Endothelial cell of umbilical vein (primary cell): ENCODE measurements around the gene FMN2. TPM values are rescaled to one million over a fixed set of nuclear protein-coding genes. Genes with fewer than 3 reads are reported as not detected.
"Not testable (repeated sequence)": the region's sequence is repeated elsewhere in the genome, so short reads cannot be mapped to it uniquely, and the experiment has no call there.

Experiments
- BruUV-seq: library from RNA; stranded (reverse); fragments of 400-500 nt; replicated peaks from 2 replicates; lab custom pipeline; 2021; lab: Mats Ljungman, UMichigan
- CTCF ChIA-PET: fragments of 300-600, 350-600 bp; sonication (Branson Sonifier 250); formaldehyde crosslinking; loops from one replicate; lab custom pipeline; 2021; ENCODE audit warnings: antibody characterized with exemption, inconsistent platforms; lab: Charles Lee
- POLR2A ChIA-PET: fragments of 300-600, 350-600 bp; sonication (Branson Sonifier 250); formaldehyde crosslinking; loops from one replicate; lab custom pipeline; 2021; ENCODE audit warnings: antibody characterized with exemption, inconsistent platforms; lab: Charles Lee
- DNase-seq: peaks from one replicate; pipeline ENCODE4 v3.0.0-alpha.2; 2011; ENCODE audit warnings: low read depth, low spot score
- FAIRE-seq: peaks from 2 replicates; lab custom pipeline; 2011; peaks lifted over from hg19 to GRCh38; lab: Jason Lieb, UNC
- H2AFZ ChIP-seq: 2 replicates; pipeline ENCODE4 v1.6.0; 2012; ENCODE audit warnings: low read depth, low read length, control low read depth, inconsistent platforms
- H3K27ac ChIP-seq: 2 replicates; pipeline ENCODE4 v1.5.1; 2011; ENCODE audit warnings: low read depth, mild to moderate bottlenecking, control low read depth, low read length, moderate library complexity; ENCODE audit not compliant: insufficient read depth
- H3K27me3 ChIP-seq, 2 experiments: 2 replicates each; pipeline versions ENCODE4 v1.6.0 to v1.6.1; 2011; ENCODE audit warnings: low read length in 2 of 2, mixed read lengths in 1 of 2; ENCODE audit not compliant: control insufficient read depth in 2 of 2, insufficient read depth in 2 of 2
- H3K36me3 ChIP-seq, 2 experiments: 2 replicates in 1 of 2; 3 replicates in 1 of 2; pipeline ENCODE4 v1.5.1; 2011; ENCODE audit warnings: low read length in 2 of 2, mild to moderate bottlenecking in 1 of 2, moderate library complexity in 1 of 2; ENCODE audit not compliant: control insufficient read depth in 2 of 2, insufficient read depth in 2 of 2; ENCODE audit errors: extremely low read depth in 1 of 2
- H3K4me1 ChIP-seq: 3 replicates; pipeline ENCODE4 v1.5.1; 2011; ENCODE audit warnings: mild to moderate bottlenecking, low read length; ENCODE audit not compliant: control insufficient read depth, insufficient read depth; ENCODE audit errors: extremely low read depth
- H3K4me2 ChIP-seq: 2 replicates; pipeline ENCODE4 v1.6.1; 2011; ENCODE audit warnings: low read length, control low read depth, mixed read lengths; ENCODE audit not compliant: insufficient read depth
- H3K4me3 ChIP-seq, 3 experiments: fragments of 200-600 bp in 1 of 3; sonication (generic), shearing (Covaris generic) in 1 of 3; replicated peaks in 1 of 3; 2 replicates each; pipeline ENCODE4 v1.5.1; 2011 to 2016; ENCODE audit warnings: control low read depth in 3 of 3, low read length in 3 of 3, mild to moderate bottlenecking in 2 of 3, inconsistent platforms in 1 of 3, low read depth in 1 of 3, moderate library complexity in 1 of 3; ENCODE audit not compliant: insufficient read depth in 1 of 3
- H3K79me2 ChIP-seq: 2 replicates; pipeline ENCODE4 v1.6.0; 2012; ENCODE audit warnings: low read length, inconsistent platforms; ENCODE audit not compliant: control insufficient read depth, insufficient read depth
- H3K9ac ChIP-seq: replicated peaks from 2 replicates; pipeline ENCODE3; 2011; ENCODE audit warnings: low read length, control low read depth; ENCODE audit not compliant: insufficient read depth; ENCODE audit errors: extremely low read depth
- H3K9me1 ChIP-seq: replicated peaks from 3 replicates; pipeline ENCODE4 v1.6.0; 2011; ENCODE audit warnings: mild to moderate bottlenecking, low read length; ENCODE audit not compliant: control insufficient read depth, insufficient read depth; ENCODE audit errors: extremely low read depth
- H3K9me3 ChIP-seq: replicated peaks from 2 replicates; pipeline ENCODE4 v1.5.1; 2012; ENCODE audit warnings: low read length, inconsistent platforms; ENCODE audit not compliant: control insufficient read depth, insufficient read depth
- H4K20me1 ChIP-seq: replicated peaks from 2 replicates; pipeline ENCODE3; 2011; ENCODE audit warnings: mild to moderate bottlenecking, low read length; ENCODE audit not compliant: control insufficient read depth, insufficient read depth; ENCODE audit errors: extremely low read depth
- EZH2 ChIP-seq: IDR thresholded peaks from 2 replicates; pipeline ENCODE4 v1.6.1; 2012; ENCODE audit warnings: borderline replicate concordance, low read depth, mild to moderate bottlenecking, moderate library complexity, low read length, inconsistent platforms; ENCODE audit not compliant: severe bottlenecking
- FOS ChIP-seq: IDR thresholded peaks from 2 replicates; pipeline ENCODE4 v1.6.1; 2011; ENCODE audit warnings: mild to moderate bottlenecking, low read length, moderate library complexity, borderline replicate concordance; ENCODE audit not compliant: insufficient read depth
- GATA2 ChIP-seq: IDR thresholded peaks from 2 replicates; pipeline ENCODE4 v1.7.0; 2011; ENCODE audit warnings: low read depth, mild to moderate bottlenecking, moderate library complexity, mixed read lengths, low read length; ENCODE audit not compliant: insufficient read length, insufficient read depth
- JUN ChIP-seq: IDR thresholded peaks from 2 replicates; pipeline ENCODE4 v1.6.1; 2011; ENCODE audit warnings: borderline replicate concordance, low read depth; ENCODE audit not compliant: insufficient read length, insufficient read depth
- MYC ChIP-seq: IDR thresholded peaks from one replicate; pipeline ENCODE4 v1.6.1; 2011; ENCODE audit warnings: mild to moderate bottlenecking, low read depth, low read length
- POLR2A ChIP-seq: IDR thresholded peaks from 2 replicates; pipeline ENCODE4 v1.6.1; 2012; ENCODE audit warnings: low read depth, mild to moderate bottlenecking, control low read depth, low read length
- POLR2AphosphoS5 ChIP-seq: IDR thresholded peaks from 2 replicates; pipeline ENCODE4 v1.6.1; 2012; ENCODE audit warnings: low read depth, mild to moderate bottlenecking, control low read depth, low read length, moderate library complexity; ENCODE audit not compliant: insufficient read depth
- dilution Hi-C: fragments of 300-500 bp; cut with MboI; formaldehyde crosslinking; loops from one replicate; pipeline ENCODE4 v1.15.0; 2019; ENCODE audit warnings: low sequenced_read_pairs; ENCODE audit not compliant: extremely low pct_ligation_motif_present
- intact Hi-C: fragments of 100-400 bp; cut with micrococcal nuclease; formaldehyde crosslinking; loops from one replicate; pipeline ENCODE4 v1.10.0; 2022
- polyA plus RNA-seq, 4 experiments: library from polyadenylated mRNA; depleted of rRNA in 3 of 4; stranded (reverse) in 3 of 4; unstranded in 1 of 4; fragments of >200 nt; gene quantifications; 2 replicates each; pipeline versions ENCODE4 v1.2.1 to v1.2.3, GENCODE V29; 2011 to 2012; ENCODE audit warnings: missing spikeins in 1 of 4
- total RNA-seq: library from RNA; stranded (reverse); gene quantifications from 2 replicates; pipeline ENCODE4 v1.2.3, GENCODE V29; 2021
- TF ChIP-seq, protein P1 (sequence below): IDR thresholded peaks from 2 replicates; pipeline ENCODE4 v1.6.1; 2011; ENCODE audit not compliant: insufficient read depth, insufficient read length
- TF ChIP-seq, protein P2 (sequence below), 2 donors: IDR thresholded peaks; 1 replicate in 1 of 2; 2 replicates in 1 of 2; pipeline ENCODE4 v1.5.1; 2011; ENCODE audit warnings: low read length in 2 of 2, mild to moderate bottlenecking in 2 of 2, moderate library complexity in 2 of 2, control low read depth in 1 of 2, inconsistent platforms in 1 of 2, low read depth in 1 of 2; ENCODE audit not compliant: insufficient read depth in 1 of 2; ENCODE audit errors: extremely low read depth in 1 of 2

Gene FMN2
- total and polyA plus RNA-seq, 2 donors (not counting 3 experiments of a cell fraction or from before 2014, with no cell fraction given): not detected

DNA sequence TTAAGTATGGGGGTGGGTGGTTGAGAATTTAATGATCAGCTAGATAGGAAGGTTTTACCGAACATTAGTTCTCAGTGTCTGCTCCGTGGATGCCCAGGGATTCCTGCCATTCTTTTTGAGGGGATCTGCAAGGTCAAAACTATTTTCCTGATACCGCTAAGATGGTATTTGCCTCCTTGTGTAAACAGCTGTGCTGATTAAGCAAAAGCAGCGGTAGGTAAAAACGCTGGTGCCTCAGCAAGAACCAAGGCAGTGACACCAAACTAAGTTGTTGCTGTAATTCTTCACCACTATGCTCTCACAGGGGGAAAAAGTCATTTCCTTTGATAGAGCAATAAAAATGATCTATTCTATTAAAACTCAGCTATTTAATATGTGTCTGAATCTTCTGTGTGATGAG is 229.0 kb downstream of the FMN2 start:
- H3K4me3 ChIP-seq: no peak overlapping the region
- H3K27me3 ChIP-seq: no peaks in the 10 kb centered on the region
- no peaks in the 10 kb centered on the region for H4K20me1 ChIP-seq
- no peak for TF ChIP-seq MYC
- no peak overlapping the region for H3K4me2 ChIP-seq
- FAIRE-seq (no peak), DNase-seq (no peak)
- no peak overlapping the region for H3K9ac ChIP-seq
- H3K36me3 ChIP-seq: no peaks in the 10 kb centered on the region
- no TSS peak for BruUV-seq
- H2AFZ ChIP-seq: no peak overlapping the region
- intact Hi-C loops (no loop called here), dilution Hi-C loops (no loop called here)
- ChIA-PET POLR2A (no interaction called here), CTCF (no interaction called here)
- peaks cover 4% of the 10 kb centered on the region for H3K9me3 ChIP-seq
- H3K27ac ChIP-seq: no peak overlapping the region
- no peaks in the 10 kb centered on the region for H3K9me1 ChIP-seq
- H3K79me2 ChIP-seq: no peaks in the 10 kb centered on the region
- H3K4me1 ChIP-seq: no peaks in the 10 kb centered on the region

DNA sequence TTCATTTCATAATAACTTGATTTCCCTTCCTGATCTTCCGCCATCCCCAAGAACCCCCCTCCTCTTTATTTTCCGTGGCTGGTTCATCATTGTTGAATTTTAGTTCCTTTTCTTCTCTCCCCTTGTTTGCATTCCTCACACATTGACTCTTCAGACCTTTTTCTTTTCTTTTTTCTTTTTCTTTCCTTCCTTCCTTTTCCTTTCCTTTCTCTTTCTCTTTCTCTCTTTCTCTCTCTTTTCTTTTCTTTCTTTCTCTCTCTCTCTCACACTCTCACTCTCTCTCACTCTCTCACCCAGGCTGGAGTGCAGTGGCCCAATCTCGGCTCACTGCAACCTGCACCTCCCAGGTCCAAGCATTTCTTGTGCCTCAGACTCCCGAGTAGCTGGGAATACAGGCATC is 231.3 kb downstream of the FMN2 start:
- Histone ChIP-seq H3K79me2 (no peaks in the 10 kb centered on the region), H3K9ac (no peak overlapping the region), H3K9me1 (no peaks in the 10 kb centered on the region), H3K36me3 (no peaks in the 10 kb centered on the region), H3K27ac (no peak overlapping the region), H3K27me3 (no peaks in the 10 kb centered on the region), H4K20me1 (no peaks in the 10 kb centered on the region), H3K4me1 (no peaks in the 10 kb centered on the region), H3K4me2 (no peak overlapping the region), H2AFZ (no peak overlapping the region), H3K4me3 (no peak overlapping the region), H3K9me3 (peaks cover 4% of the 10 kb centered on the region)
- FAIRE-seq (no peak), DNase-seq (no peak)
- no peak for TF ChIP-seq MYC
- TF ChIP-seq POLR2AphosphoS5: no peak
- TF ChIP-seq, protein P1, sequence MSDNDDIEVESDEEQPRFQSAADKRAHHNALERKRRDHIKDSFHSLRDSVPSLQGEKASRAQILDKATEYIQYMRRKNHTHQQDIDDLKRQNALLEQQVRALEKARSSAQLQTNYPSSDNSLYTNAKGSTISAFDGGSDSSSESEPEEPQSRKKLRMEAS: no peak
- no peak for TF ChIP-seq JUN
- TF ChIP-seq FOS: no peak
- TF ChIP-seq GATA2: no peak
- TF ChIP-seq, protein P2, sequence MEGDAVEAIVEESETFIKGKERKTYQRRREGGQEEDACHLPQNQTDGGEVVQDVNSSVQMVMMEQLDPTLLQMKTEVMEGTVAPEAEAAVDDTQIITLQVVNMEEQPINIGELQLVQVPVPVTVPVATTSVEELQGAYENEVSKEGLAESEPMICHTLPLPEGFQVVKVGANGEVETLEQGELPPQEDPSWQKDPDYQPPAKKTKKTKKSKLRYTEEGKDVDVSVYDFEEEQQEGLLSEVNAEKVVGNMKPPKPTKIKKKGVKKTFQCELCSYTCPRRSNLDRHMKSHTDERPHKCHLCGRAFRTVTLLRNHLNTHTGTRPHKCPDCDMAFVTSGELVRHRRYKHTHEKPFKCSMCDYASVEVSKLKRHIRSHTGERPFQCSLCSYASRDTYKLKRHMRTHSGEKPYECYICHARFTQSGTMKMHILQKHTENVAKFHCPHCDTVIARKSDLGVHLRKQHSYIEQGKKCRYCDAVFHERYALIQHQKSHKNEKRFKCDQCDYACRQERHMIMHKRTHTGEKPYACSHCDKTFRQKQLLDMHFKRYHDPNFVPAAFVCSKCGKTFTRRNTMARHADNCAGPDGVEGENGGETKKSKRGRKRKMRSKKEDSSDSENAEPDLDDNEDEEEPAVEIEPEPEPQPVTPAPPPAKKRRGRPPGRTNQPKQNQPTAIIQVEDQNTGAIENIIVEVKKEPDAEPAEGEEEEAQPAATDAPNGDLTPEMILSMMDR (IDR thresholded peaks at IDR 0.05; ENCODE audit: extremely low read depth in 1 of 2, insufficient read depth in 1 of 2, low read depth in 1 of 2, low read length in 2 of 2): no peak
- TF ChIP-seq EZH2: no peak
- no peak for TF ChIP-seq POLR2A
- no TSS peak for BruUV-seq
- POLR2A ChIA-PET: no interaction called here
- intact Hi-C loops: no loop called here
- dilution Hi-C loops: no loop called here
- CTCF ChIA-PET: no interaction called here

DNA sequence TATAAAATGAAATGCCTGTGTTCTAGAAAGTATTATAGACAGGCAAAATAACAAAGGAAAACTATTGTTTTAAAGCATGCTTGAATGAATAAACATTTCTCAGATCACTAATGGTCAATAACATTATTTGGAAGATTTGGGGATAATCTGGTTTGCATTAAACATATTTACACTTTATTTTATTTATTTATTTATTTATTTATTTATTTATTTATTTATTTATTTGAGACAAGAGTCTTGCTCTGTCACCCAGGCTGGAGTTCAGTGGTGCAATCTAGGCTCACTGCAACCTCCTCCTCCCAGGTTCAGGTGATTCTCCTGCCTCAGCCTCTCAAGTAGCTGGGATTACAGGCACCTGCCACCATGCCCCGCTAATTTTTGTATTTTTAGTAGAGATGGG is 236.7 kb downstream of the FMN2 start:
- H2AFZ ChIP-seq, H3K36me3 ChIP-seq, BruUV-seq, intact Hi-C loops, H3K4me3 ChIP-seq, H3K27me3 ChIP-seq, H3K27ac ChIP-seq, H3K9me3 ChIP-seq, H3K4me1 ChIP-seq, FAIRE-seq, CTCF ChIA-PET, POLR2A ChIA-PET, H4K20me1 ChIP-seq, H3K79me2 ChIP-seq, H3K9me1 ChIP-seq, dilution Hi-C loops, H3K4me2 ChIP-seq, DNase-seq, H3K9ac ChIP-seq: not testable (repeated sequence)
